Epithelial cell of proximal tubule (primary cell): ENCODE results near the gene PCP4. TPM values are rescaled to one million over a fixed set of nuclear protein-coding genes. Genes with fewer than 3 reads are reported as not detected.

Source experiments
- DNase-seq: peaks from one replicate; pipeline ENCODE4 v3.0.0-alpha.2; 2011; ENCODE audit warnings: low read depth
- H3K4me3 ChIP-seq: 2 replicates; pipeline ENCODE4 v1.5.1; 2011; ENCODE audit warnings: low read depth, mild to moderate bottlenecking, low read length
- total RNA-seq: library from RNA; depleted of rRNA; stranded (reverse); fragments of >200 nt; gene quantifications from 2 replicates; pipeline ENCODE4 v1.2.3, GENCODE V29; 2015
- TF ChIP-seq, protein P1 (sequence below): conservative IDR thresholded peaks from 2 replicates; pipeline ENCODE4 v1.5.1; 2012; ENCODE audit warnings: low read depth, mild to moderate bottlenecking, low read length

Gene PCP4
- total RNA-seq, 1 donor from 2014 or later = not detected

- TF ChIP-seq, protein P1, sequence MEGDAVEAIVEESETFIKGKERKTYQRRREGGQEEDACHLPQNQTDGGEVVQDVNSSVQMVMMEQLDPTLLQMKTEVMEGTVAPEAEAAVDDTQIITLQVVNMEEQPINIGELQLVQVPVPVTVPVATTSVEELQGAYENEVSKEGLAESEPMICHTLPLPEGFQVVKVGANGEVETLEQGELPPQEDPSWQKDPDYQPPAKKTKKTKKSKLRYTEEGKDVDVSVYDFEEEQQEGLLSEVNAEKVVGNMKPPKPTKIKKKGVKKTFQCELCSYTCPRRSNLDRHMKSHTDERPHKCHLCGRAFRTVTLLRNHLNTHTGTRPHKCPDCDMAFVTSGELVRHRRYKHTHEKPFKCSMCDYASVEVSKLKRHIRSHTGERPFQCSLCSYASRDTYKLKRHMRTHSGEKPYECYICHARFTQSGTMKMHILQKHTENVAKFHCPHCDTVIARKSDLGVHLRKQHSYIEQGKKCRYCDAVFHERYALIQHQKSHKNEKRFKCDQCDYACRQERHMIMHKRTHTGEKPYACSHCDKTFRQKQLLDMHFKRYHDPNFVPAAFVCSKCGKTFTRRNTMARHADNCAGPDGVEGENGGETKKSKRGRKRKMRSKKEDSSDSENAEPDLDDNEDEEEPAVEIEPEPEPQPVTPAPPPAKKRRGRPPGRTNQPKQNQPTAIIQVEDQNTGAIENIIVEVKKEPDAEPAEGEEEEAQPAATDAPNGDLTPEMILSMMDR = no peak
- H3K4me3 ChIP-seq = no peak overlapping the region
- DNase-seq = no peak
Measured at GRCh38 chr21:39932335-39932734, 65.1 kb downstream of the PCP4 start.

DNA sequence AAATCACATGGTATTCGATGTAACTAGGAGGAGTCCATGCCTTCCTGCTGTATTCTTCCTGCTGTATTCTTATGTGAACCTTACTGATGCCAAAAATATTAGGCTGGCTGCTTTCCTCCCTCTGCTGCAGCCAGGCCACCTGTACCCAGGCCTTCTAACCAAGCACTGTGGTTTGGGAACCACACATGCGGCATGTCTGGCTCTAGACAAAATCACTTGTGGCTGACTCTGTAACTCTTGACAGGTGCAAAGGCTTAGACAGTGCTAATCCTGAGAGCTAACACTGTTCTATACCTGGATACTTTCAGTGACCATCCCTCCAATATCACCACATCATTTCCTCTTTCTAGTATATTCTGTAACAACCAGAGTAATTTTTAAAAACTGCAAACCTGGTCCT is 67.7 kb downstream of the PCP4 start:
- TF ChIP-seq, protein P1 = no peak
- no peak overlapping the region for H3K4me3 ChIP-seq
- no peak for DNase-seq

GRCh38 chr21:39935716-39936115 is 68.5 kb downstream of the PCP4 start:
- H3K4me3 ChIP-seq = no peak overlapping the region
- TF ChIP-seq, protein P1 = no peak
- no peak for DNase-seq

GRCh38 chr21:39938086-39938625 is 70.9 kb downstream of the PCP4 start:
- TF ChIP-seq, protein P1 = no peak
- DNase-seq = no peak
- no peak overlapping the region for H3K4me3 ChIP-seq

- TF ChIP-seq, protein P1 = no peak
Measured at GRCh38 chr21:39946199-39946598, 79.0 kb downstream of the PCP4 start.

DNA sequence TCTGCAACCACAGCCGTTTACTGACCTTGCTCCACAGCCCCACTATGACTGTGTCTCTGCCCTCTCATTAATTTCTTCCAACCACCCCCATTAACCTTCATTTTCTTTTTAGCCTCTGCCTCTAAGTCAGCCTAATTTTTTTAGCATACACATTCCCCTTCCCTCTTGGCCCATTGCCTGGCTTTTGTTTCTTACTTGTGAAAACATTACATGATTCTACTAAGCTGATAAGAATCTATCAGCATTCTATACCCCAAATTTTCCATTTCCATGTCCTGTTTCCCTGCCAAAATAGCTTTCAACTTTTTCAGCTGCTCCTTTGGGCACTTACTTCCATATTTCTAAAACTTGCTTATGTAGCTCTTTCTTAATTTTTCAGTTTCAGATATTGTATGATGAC is 79.8 kb downstream of the PCP4 start:
- H3K4me3 ChIP-seq = no peak overlapping the region
- no peak for DNase-seq
- TF ChIP-seq, protein P1 = no peak

More at GRCh38 chr21:39946199-39946598, 79.0 kb downstream of the PCP4 start:
- no peak for DNase-seq
- H3K4me3 ChIP-seq = no peak overlapping the region
